K562 (cell line): ENCODE measurements around the gene RHBDL3.

Experiments
- BCL6 ChIP-seq: fragments of 250-450 bp; sonication (Bioruptor Pico); IDR thresholded peaks from 2 replicates; pipeline ENCODE4 v1.4.0; 2020
- NR3C1 ChIP-seq: sonication (generic); formaldehyde crosslinking; IDR thresholded peaks from 2 replicates; pipeline ENCODE4 v1.8.1; 2022; ENCODE audit warnings: missing genetic modification reagents
- RAD51 ChIP-seq: fragments of 450-650 bp; IDR thresholded peaks from 2 replicates; pipeline ENCODE4 v1.7.1; 2016; ENCODE audit warnings: low read depth, mild to moderate bottlenecking, borderline replicate concordance
- RBFOX2 ChIP-seq: fragments of 200-400 bp; formaldehyde crosslinking; IDR thresholded peaks from 2 replicates; pipeline ENCODE4 v1.6.1; 2017; ENCODE audit warnings: low read depth, mild to moderate bottlenecking, low read length, moderate library complexity
- RFX1 ChIP-seq: fragments of 450-650 bp; IDR thresholded peaks from 2 replicates; pipeline ENCODE4 v1.6.1; 2016; ENCODE audit warnings: mild to moderate bottlenecking, moderate library complexity
- ZNF24 ChIP-seq: fragments of 450-650 bp; IDR thresholded peaks from 2 replicates; pipeline ENCODE4 v1.6.1; 2016
- TF ChIP-seq, protein P1 (sequence below): IDR thresholded peaks from 3 replicates; pipeline ENCODE4 v1.6.1; 2011; ENCODE audit warnings: borderline replicate concordance, mild to moderate bottlenecking; ENCODE audit not compliant: insufficient read length, insufficient read depth
- TF ChIP-seq, protein P2 (sequence below): fragments of 250-450 bp; sonication (Bioruptor Pico); IDR thresholded peaks from 2 replicates; pipeline ENCODE4 v1.4.0; 2020; ENCODE audit warnings: mild to moderate bottlenecking

GRCh38 chr17:32279891-32280716, 14.5 kb downstream of the RHBDL3 start:
- TF ChIP-seq RBFOX2 (0 out of 2 replicates have a peak, but pooled peaks have one; percentile 30), RFX1 (no peak), BCL6 (CRISPR knock-in tag) (no peak), NR3C1 (CRISPR knock-in tag) (no peak), RAD51 (no peak), ZNF24 (no peak)
- TF ChIP-seq, protein P1, sequence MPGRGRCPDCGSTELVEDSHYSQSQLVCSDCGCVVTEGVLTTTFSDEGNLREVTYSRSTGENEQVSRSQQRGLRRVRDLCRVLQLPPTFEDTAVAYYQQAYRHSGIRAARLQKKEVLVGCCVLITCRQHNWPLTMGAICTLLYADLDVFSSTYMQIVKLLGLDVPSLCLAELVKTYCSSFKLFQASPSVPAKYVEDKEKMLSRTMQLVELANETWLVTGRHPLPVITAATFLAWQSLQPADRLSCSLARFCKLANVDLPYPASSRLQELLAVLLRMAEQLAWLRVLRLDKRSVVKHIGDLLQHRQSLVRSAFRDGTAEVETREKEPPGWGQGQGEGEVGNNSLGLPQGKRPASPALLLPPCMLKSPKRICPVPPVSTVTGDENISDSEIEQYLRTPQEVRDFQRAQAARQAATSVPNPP: no peak
- TF ChIP-seq, protein P2, sequence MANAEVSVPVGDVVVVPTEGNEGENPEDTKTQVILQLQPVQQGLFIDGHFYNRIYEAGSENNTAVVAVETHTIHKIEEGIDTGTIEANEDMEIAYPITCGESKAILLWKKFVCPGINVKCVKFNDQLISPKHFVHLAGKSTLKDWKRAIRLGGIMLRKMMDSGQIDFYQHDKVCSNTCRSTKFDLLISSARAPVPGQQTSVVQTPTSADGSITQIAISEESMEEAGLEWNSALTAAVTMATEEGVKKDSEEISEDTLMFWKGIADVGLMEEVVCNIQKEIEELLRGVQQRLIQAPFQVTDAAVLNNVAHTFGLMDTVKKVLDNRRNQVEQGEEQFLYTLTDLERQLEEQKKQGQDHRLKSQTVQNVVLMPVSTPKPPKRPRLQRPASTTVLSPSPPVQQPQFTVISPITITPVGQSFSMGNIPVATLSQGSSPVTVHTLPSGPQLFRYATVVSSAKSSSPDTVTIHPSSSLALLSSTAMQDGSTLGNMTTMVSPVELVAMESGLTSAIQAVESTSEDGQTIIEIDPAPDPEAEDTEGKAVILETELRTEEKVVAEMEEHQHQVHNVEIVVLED (CRISPR knock-in tag): no peak
